ENCODE data around the gene ABCA5. TPM values are rescaled to one million over a fixed set of nuclear protein-coding genes. Genes with fewer than 3 reads are reported as not detected.

The ABCA5 gene
- total and polyA plus RNA-seq, 2 of the 13 experiments (the other 11 are each of a cell fraction or from before 2014, with no cell fraction given), result 9.7 to 10.1 TPM

DNA sequence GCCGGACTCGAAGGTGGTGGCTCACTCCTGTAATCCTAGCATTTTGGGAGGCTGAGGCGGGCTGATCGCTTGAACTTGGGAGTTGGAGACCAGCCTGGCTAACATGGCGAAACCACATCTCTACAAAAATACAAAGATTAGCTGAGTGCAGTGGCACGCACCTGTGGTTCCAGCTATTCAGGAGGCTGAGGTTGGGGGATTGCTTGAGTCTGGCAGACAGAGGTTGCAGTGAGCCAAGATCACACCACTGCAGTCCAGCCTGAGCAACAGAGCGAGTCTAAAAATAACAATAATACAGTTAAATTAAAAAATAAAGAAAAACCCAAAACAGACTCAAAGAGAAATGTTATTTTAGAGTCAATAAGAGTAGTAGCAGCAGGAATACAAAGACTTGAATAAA lies 29.7 kb upstream of the ABCA5 start:
- Histone ChIP-seq H3K4me1 (ENCODE audit: insufficient read depth, low read length) (no peaks in the 10 kb centered on the region), H3K36me3 (replicated peaks in 1 of 2; ENCODE audit: control insufficient read depth in 1 of 2, insufficient read depth in 2 of 2, low read length in 2 of 2) (no peaks in the 10 kb centered on the region), H3K27me3 (ENCODE audit: control insufficient read depth in 1 of 2, insufficient read depth in 2 of 2, low read length in 2 of 2) (no peaks in the 10 kb centered on the region), H3K4me2 (ENCODE audit: low read depth, low read length) (no peak overlapping the region), H3K9me3 (ENCODE audit: low read length) (no peaks in the 10 kb centered on the region), H4K20me1 (ENCODE audit: insufficient read depth, low read length) (no peaks in the 10 kb centered on the region), H3K79me2 (ENCODE audit: insufficient read depth, low read length) (no peaks in the 10 kb centered on the region), H3K9ac (ENCODE audit: insufficient read depth, low read depth, low read length) (no peak overlapping the region), H3K27ac (ENCODE audit: extremely low read length, insufficient read depth, low read length) (no peak overlapping the region), H3K4me3 (replicated peaks in 1 of 3; ENCODE audit: insufficient read depth in 1 of 3, low read depth in 2 of 3, low read length in 3 of 3) (no peak overlapping the region), H2AFZ (ENCODE audit: low read length) (no peak overlapping the region)
- in situ Hi-C loops (cut with HindIII; ENCODE audit: extremely low pct_ligation_motif_present, low pct_unique_long_range_greater_than_20kb), result no loop called here
- WGBS (ENCODE audit: low lambda C conversion rate), result 71% methylated on average over 7 of the region's 7 CpGs
- no peak for TF ChIP-seq ZNF569 (CRISPR knock-in tag; IDR thresholded peaks at IDR 0.05; ENCODE audit: borderline replicate concordance)
- no peak for TF ChIP-seq TMF1 (CRISPR knock-in tag; IDR thresholded peaks at IDR 0.05; ENCODE audit: low read depth)
- TF ChIP-seq ZNF460 (CRISPR knock-in tag; IDR thresholded peaks at IDR 0.05; ENCODE audit: borderline replicate concordance), result no peak
- no peak for TF ChIP-seq ZNF839 (CRISPR knock-in tag; IDR thresholded peaks at IDR 0.05; ENCODE audit: borderline replicate concordance)
- TF ChIP-seq NR3C1 (CRISPR knock-in tag; IDR thresholded peaks at IDR 0.05), result no peak
- TF ChIP-seq ZNF747 (CRISPR knock-in tag; IDR thresholded peaks at IDR 0.05; ENCODE audit: borderline replicate concordance), result no peak
- TF ChIP-seq FIP1L1 (IDR thresholded peaks at IDR 0.05; ENCODE audit: borderline replicate concordance, insufficient read depth, low read depth, low read length), result no peak
- no peak for TF ChIP-seq ZNF33A (CRISPR knock-in tag; IDR thresholded peaks at IDR 0.05; ENCODE audit: borderline replicate concordance)
- intact Hi-C loops (cut with micrococcal nuclease; ENCODE audit: unreplicated experiment), result no loop called here
- no TSS peak for BruUV-seq (replicated peaks)
- DNase-seq (ENCODE audit: low spot score) (no peak), FAIRE-seq (no peak), ATAC-seq (no peak)
- ChIA-PET CTCF (ENCODE audit: low intra/inter-chr PET ratio, low total read pairs) (no interaction called here), POLR2A (no interaction called here)

DNA sequence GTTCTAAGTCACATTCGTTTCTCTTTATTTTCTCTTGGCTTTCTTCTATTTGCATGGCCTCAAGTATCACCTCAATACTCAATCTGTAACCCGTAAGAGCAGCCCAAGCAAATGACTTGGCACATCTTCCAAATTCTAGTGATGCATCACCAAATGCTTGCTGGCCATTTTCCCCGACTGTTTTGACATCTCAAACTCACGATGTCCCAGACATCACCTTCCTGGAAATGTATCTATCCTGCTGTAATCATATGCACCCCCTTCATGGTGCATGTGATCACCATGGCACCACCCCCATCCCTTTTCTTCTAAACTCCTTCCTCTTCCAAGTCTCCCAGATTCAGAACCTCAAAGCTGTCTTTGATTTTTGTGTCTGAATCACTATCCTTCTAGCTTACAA lies 24.0 kb upstream of the ABCA5 start:
- Histone ChIP-seq H3K9me3 (ENCODE audit: low read length) (no peaks in the 10 kb centered on the region), H3K36me3 (replicated peaks in 1 of 2; ENCODE audit: control insufficient read depth in 1 of 2, insufficient read depth in 2 of 2, low read length in 2 of 2) (no peaks in the 10 kb centered on the region), H3K4me3 (replicated peaks in 1 of 3; ENCODE audit: insufficient read depth in 1 of 3, low read depth in 2 of 3, low read length in 3 of 3) (no peak overlapping the region), H3K9ac (ENCODE audit: insufficient read depth, low read depth, low read length) (no peak overlapping the region), H4K20me1 (ENCODE audit: insufficient read depth, low read length) (no peaks in the 10 kb centered on the region), H3K79me2 (ENCODE audit: insufficient read depth, low read length) (no peaks in the 10 kb centered on the region), H3K27me3 (ENCODE audit: control insufficient read depth in 1 of 2, insufficient read depth in 2 of 2, low read length in 2 of 2) (no peaks in the 10 kb centered on the region), H2AFZ (ENCODE audit: low read length) (no peak overlapping the region), H3K4me1 (ENCODE audit: insufficient read depth, low read length) (no peaks in the 10 kb centered on the region), H3K27ac (ENCODE audit: extremely low read length, insufficient read depth, low read length) (no peak overlapping the region), H3K4me2 (ENCODE audit: low read depth, low read length) (no peak overlapping the region)
- TF ChIP-seq, protein P1, sequence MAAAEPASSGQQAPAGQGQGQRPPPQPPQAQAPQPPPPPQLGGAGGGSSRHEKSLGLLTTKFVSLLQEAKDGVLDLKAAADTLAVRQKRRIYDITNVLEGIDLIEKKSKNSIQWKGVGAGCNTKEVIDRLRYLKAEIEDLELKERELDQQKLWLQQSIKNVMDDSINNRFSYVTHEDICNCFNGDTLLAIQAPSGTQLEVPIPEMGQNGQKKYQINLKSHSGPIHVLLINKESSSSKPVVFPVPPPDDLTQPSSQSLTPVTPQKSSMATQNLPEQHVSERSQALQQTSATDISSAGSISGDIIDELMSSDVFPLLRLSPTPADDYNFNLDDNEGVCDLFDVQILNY (CRISPR knock-in tag; conservative IDR thresholded peaks at IDR 0.05), result no peak
- TF ChIP-seq, protein P2, sequence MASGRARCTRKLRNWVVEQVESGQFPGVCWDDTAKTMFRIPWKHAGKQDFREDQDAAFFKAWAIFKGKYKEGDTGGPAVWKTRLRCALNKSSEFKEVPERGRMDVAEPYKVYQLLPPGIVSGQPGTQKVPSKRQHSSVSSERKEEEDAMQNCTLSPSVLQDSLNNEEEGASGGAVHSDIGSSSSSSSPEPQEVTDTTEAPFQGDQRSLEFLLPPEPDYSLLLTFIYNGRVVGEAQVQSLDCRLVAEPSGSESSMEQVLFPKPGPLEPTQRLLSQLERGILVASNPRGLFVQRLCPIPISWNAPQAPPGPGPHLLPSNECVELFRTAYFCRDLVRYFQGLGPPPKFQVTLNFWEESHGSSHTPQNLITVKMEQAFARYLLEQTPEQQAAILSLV (CRISPR knock-in tag; IDR thresholded peaks at IDR 0.05; ENCODE audit: borderline replicate concordance), result no peak
- TF ChIP-seq ZNF451 (CRISPR knock-in tag; IDR thresholded peaks at IDR 0.05) (no peak), ZNF138 (CRISPR knock-in tag; IDR thresholded peaks at IDR 0.05; ENCODE audit: low read depth) (no peak), ZBTB42 (CRISPR knock-in tag; IDR thresholded peaks at IDR 0.05) (no peak), DPF2 (CRISPR knock-in tag; IDR thresholded peaks at IDR 0.05; ENCODE audit: borderline replicate concordance, low read depth) (no peak)
- no TSS peak for BruUV-seq (replicated peaks)
- POLR2A ChIA-PET, result no interaction called here
- FAIRE-seq (no peak), ATAC-seq (no peak), DNase-seq (ENCODE audit: low spot score) (no peak)
- intact Hi-C loops (cut with micrococcal nuclease; ENCODE audit: unreplicated experiment) (no loop called here), in situ Hi-C loops (cut with HindIII; ENCODE audit: extremely low pct_ligation_motif_present, low pct_unique_long_range_greater_than_20kb) (no loop called here)
- CTCF ChIA-PET (ENCODE audit: low intra/inter-chr PET ratio, low total read pairs), result no interaction called here
- WGBS (ENCODE audit: low lambda C conversion rate), result 8% methylated on average over 4 of the region's 4 CpGs
